Mesenchymal stem cell (in vitro differentiated cells and primary cell): ENCODE measurements around the gene NPIPA8.
"Not testable (repeated sequence)": the region's sequence is repeated elsewhere in the genome, so short reads cannot be mapped to it uniquely, and the experiment has no call there.

Source experiments
- DNase-seq: peaks from one replicate; pipeline ENCODE4 v3.0.0-alpha.2; 2013
- H2AFZ ChIP-seq: one replicate; pipeline ENCODE4 v1.6.1; 2013; ENCODE audit warnings: low read depth, mild to moderate bottlenecking, control low read depth, inconsistent platforms, low read length, moderate library complexity
- H2AK5ac ChIP-seq: 2 replicates; pipeline ENCODE4 v1.6.1; 2013; ENCODE audit warnings: low read length, moderate library complexity, mild to moderate bottlenecking, inconsistent platforms; ENCODE audit not compliant: severe bottlenecking
- H2BK120ac ChIP-seq: one replicate; pipeline ENCODE4 v1.6.1; 2013; ENCODE audit warnings: low read depth, mild to moderate bottlenecking, inconsistent platforms, low read length, moderate library complexity
- H2BK12ac ChIP-seq, 2 experiments: one replicate each; pipeline ENCODE4 v1.6.1; 2013; ENCODE audit warnings: inconsistent platforms in 2 of 2, low read length in 2 of 2, mild to moderate bottlenecking in 2 of 2, moderate library complexity in 2 of 2, control low read depth in 1 of 2
- H2BK15ac ChIP-seq: one replicate; pipeline ENCODE4 v1.6.1; 2013; ENCODE audit warnings: mild to moderate bottlenecking, low read depth, inconsistent platforms; ENCODE audit not compliant: poor library complexity, severe bottlenecking
- H2BK5ac ChIP-seq: 2 replicates; pipeline ENCODE4 v1.6.1; 2013; ENCODE audit warnings: low read depth, mild to moderate bottlenecking, low read length, control low read depth, inconsistent platforms; ENCODE audit not compliant: poor library complexity, severe bottlenecking
- H3K14ac ChIP-seq, 2 experiments: one replicate each; pipeline ENCODE4 v1.6.1; 2013; ENCODE audit warnings: inconsistent platforms in 2 of 2, low read length in 2 of 2, control low read depth in 1 of 2, mild to moderate bottlenecking in 1 of 2, moderate library complexity in 1 of 2
- H3K18ac ChIP-seq, 2 experiments: one replicate each; pipeline ENCODE4 v1.6.1; 2013; ENCODE audit warnings: inconsistent platforms in 2 of 2, low read length in 2 of 2, control low read depth in 1 of 2, low read depth in 1 of 2, mild to moderate bottlenecking in 1 of 2
- H3K23ac ChIP-seq, 2 experiments: one replicate each; pipeline ENCODE4 v1.6.1; 2013; ENCODE audit warnings: inconsistent platforms in 2 of 2, low read length in 2 of 2, mild to moderate bottlenecking in 2 of 2, moderate library complexity in 2 of 2, control low read depth in 1 of 2
- H3K27ac ChIP-seq: 2 replicates; pipeline ENCODE4 v1.5.1; 2013; ENCODE audit warnings: mild to moderate bottlenecking, moderate library complexity, low read length, control low read depth, inconsistent platforms; ENCODE audit not compliant: poor library complexity, severe bottlenecking
- H3K27me3 ChIP-seq, 2 experiments: 2 replicates each; pipeline versions ENCODE4 v1.6.1 to v1.7.0; 2013; ENCODE audit warnings: low read length in 2 of 2, mild to moderate bottlenecking in 2 of 2, moderate library complexity in 2 of 2, control low read depth in 1 of 2, inconsistent platforms in 1 of 2; ENCODE audit not compliant: control insufficient read depth in 1 of 2, insufficient read depth in 1 of 2
- H3K36me3 ChIP-seq, 2 experiments: 2 replicates each; pipeline versions ENCODE4 v1.6.1 to v1.7.0; 2013; ENCODE audit warnings: low read length in 2 of 2, control low read depth in 1 of 2, inconsistent platforms in 1 of 2, low read depth in 1 of 2, mild to moderate bottlenecking in 1 of 2; ENCODE audit not compliant: insufficient read depth in 2 of 2, control insufficient read depth in 1 of 2
- H3K4ac ChIP-seq, 2 experiments: one replicate each; pipeline ENCODE4 v1.6.1; 2013; ENCODE audit warnings: inconsistent platforms in 2 of 2, low read length in 2 of 2, mild to moderate bottlenecking in 2 of 2, moderate library complexity in 2 of 2, control low read depth in 1 of 2, low read depth in 1 of 2
- H3K4me1 ChIP-seq: 2 replicates; pipeline ENCODE4 v1.6.1; 2013; ENCODE audit warnings: low read depth, low read length, control low read depth; ENCODE audit not compliant: control insufficient read depth, insufficient read depth
- H3K4me2 ChIP-seq: 2 replicates; pipeline ENCODE4 v1.6.1; 2013; ENCODE audit warnings: low read length, mild to moderate bottlenecking, inconsistent platforms; ENCODE audit not compliant: poor library complexity, severe bottlenecking
- H3K4me3 ChIP-seq, 2 experiments: 2 replicates each; pipeline versions ENCODE4 v1.5.1 to v1.7.0; 2013; ENCODE audit warnings: low read length in 2 of 2, mild to moderate bottlenecking in 2 of 2, control low read depth in 1 of 2, low read depth in 1 of 2; ENCODE audit not compliant: insufficient read depth in 1 of 2
- H3K79me1 ChIP-seq: replicated peaks from 2 replicates; pipeline ENCODE4 v1.6.1; 2013; ENCODE audit warnings: mild to moderate bottlenecking, control low read depth, low read length, inconsistent platforms; ENCODE audit not compliant: poor library complexity, severe bottlenecking
- H3K9ac ChIP-seq: 2 replicates; pipeline ENCODE4 v1.7.0; 2013; ENCODE audit warnings: mild to moderate bottlenecking, low read length, moderate library complexity
- H3K9me3 ChIP-seq: 2 replicates; pipeline ENCODE4 v1.7.0; 2013; ENCODE audit warnings: mild to moderate bottlenecking, low read length; ENCODE audit not compliant: control insufficient read depth
- H4K8ac ChIP-seq: one replicate; pipeline ENCODE4 v1.6.1; 2013; ENCODE audit warnings: inconsistent platforms, mild to moderate bottlenecking, low read length, moderate library complexity
- H4K91ac ChIP-seq: one replicate; pipeline ENCODE4 v1.6.1; 2013; ENCODE audit warnings: mild to moderate bottlenecking, low read length, inconsistent platforms
- WGBS: methylation state at CpG from one replicate; pipeline ENCODE4 v1.1.7; 2013; ENCODE audit warnings: mixed read lengths; 5-methylcytosine and 5-hydroxymethylcytosine counted together

The NPIPA8 gene

GRCh38 chr16:18341986-18342385, 5.5 kb upstream of the NPIPA8 start:
- WGBS = no CpG with 5 or more reads among the region's 1 CpG
- H2BK12ac ChIP-seq, H3K9me3 ChIP-seq: not testable (repeated sequence)

GRCh38 chr16:18341417-18341960, 5.0 kb upstream of the NPIPA8 start:
- H2BK120ac ChIP-seq, DNase-seq, H4K91ac ChIP-seq, H3K79me1 ChIP-seq, H4K8ac ChIP-seq, H3K27me3 ChIP-seq, H3K4me3 ChIP-seq, H3K18ac ChIP-seq, H2AFZ ChIP-seq, H3K4me1 ChIP-seq, H2BK5ac ChIP-seq, H3K9me3 ChIP-seq, H2BK12ac ChIP-seq, H2AK5ac ChIP-seq, H3K4ac ChIP-seq, H3K9ac ChIP-seq, H3K14ac ChIP-seq, H3K36me3 ChIP-seq, H3K23ac ChIP-seq, H2BK15ac ChIP-seq, H3K27ac ChIP-seq, H3K4me2 ChIP-seq: not testable (repeated sequence)
- no CpG with 5 or more reads among the region's 28 CpGs for WGBS

More at GRCh38 chr16:18341986-18342385, 5.5 kb upstream of the NPIPA8 start:
- H3K27ac ChIP-seq, H3K18ac ChIP-seq, H4K8ac ChIP-seq, H2BK15ac ChIP-seq, H3K4me1 ChIP-seq, H2BK120ac ChIP-seq, H4K91ac ChIP-seq, H3K4ac ChIP-seq, H3K36me3 ChIP-seq, DNase-seq, H3K14ac ChIP-seq, H3K9ac ChIP-seq, H2AFZ ChIP-seq, H3K79me1 ChIP-seq, H3K27me3 ChIP-seq, H3K4me3 ChIP-seq, H3K4me2 ChIP-seq, H2BK5ac ChIP-seq, H2AK5ac ChIP-seq, H3K23ac ChIP-seq: not testable (repeated sequence)

- H3K14ac ChIP-seq, H2BK120ac ChIP-seq, H3K23ac ChIP-seq, H3K9ac ChIP-seq, H3K27me3 ChIP-seq, H2BK5ac ChIP-seq, H3K27ac ChIP-seq, H3K18ac ChIP-seq, H3K79me1 ChIP-seq, H3K9me3 ChIP-seq, H2BK15ac ChIP-seq, H3K4ac ChIP-seq, H3K4me2 ChIP-seq, H3K4me1 ChIP-seq, H2AK5ac ChIP-seq, H3K4me3 ChIP-seq, DNase-seq, H2BK12ac ChIP-seq, H4K91ac ChIP-seq, H4K8ac ChIP-seq, H2AFZ ChIP-seq, H3K36me3 ChIP-seq: not testable (repeated sequence)
- no CpG with 5 or more reads among the region's 24 CpGs for WGBS
These were observed 2.7 kb upstream of the NPIPA8 start for GRCh38 chr16:18339210-18339609.

GRCh38 chr16:18311811-18312210, 24.7 kb downstream of the NPIPA8 start:
- not testable (repeated sequence) for H2AFZ ChIP-seq, H3K9me3 ChIP-seq, H3K23ac ChIP-seq, H3K36me3 ChIP-seq, H2BK120ac ChIP-seq, H3K9ac ChIP-seq, H3K27me3 ChIP-seq, H2BK12ac ChIP-seq, H3K4me1 ChIP-seq, H3K79me1 ChIP-seq, H2BK5ac ChIP-seq, H3K4me2 ChIP-seq, DNase-seq, H3K4me3 ChIP-seq, H3K14ac ChIP-seq, H4K8ac ChIP-seq, H2BK15ac ChIP-seq, H4K91ac ChIP-seq, H3K4ac ChIP-seq, H3K18ac ChIP-seq, H3K27ac ChIP-seq, H2AK5ac ChIP-seq
- no CpG with 5 or more reads among the region's 6 CpGs for WGBS
